Peyer's patch (tissue), 4 donors: ENCODE results near the gene VAV3.

Experiments
- POLR2A ChIP-seq, 2 donors: fragments of 450-650 bp; IDR thresholded peaks; one replicate each; pipeline ENCODE4 v1.5.1; 2017; ENCODE audit warnings: antibody characterized with exemption in 2 of 2, mild to moderate bottlenecking in 2 of 2, moderate library complexity in 2 of 2
- TF ChIP-seq, protein P1 (sequence below), 6 experiments: fragments of 450-650 bp in 4 of 6; fragments of 200-600 bp in 2 of 6; sonication (generic) in 1 of 6; IDR thresholded peaks; one replicate each; pipeline ENCODE4 v1.5.1; 2017 to 2019; ENCODE audit warnings: antibody characterized with exemption in 6 of 6, mild to moderate bottlenecking in 3 of 6, moderate library complexity in 1 of 6

DNA sequence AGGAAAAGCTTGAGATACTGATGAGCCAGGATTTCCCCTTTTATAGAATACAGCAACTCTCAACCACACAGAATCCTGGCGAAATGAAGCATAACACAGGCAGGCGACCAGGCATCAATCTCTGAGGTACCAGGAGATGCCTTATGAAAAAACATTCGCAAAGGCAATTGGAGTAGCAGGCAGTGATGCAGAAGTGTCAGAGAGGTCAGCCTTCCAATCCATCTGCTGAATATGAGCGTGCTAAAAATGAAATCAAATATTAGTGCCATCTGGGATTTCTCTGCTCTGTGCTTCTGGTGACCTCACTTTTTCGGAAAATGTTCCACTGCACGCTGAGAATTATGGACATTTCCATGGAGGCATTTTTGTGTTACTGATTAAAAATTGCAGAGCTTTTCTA is 258.8 kb downstream of the VAV3 start:
- TF ChIP-seq, protein P1, sequence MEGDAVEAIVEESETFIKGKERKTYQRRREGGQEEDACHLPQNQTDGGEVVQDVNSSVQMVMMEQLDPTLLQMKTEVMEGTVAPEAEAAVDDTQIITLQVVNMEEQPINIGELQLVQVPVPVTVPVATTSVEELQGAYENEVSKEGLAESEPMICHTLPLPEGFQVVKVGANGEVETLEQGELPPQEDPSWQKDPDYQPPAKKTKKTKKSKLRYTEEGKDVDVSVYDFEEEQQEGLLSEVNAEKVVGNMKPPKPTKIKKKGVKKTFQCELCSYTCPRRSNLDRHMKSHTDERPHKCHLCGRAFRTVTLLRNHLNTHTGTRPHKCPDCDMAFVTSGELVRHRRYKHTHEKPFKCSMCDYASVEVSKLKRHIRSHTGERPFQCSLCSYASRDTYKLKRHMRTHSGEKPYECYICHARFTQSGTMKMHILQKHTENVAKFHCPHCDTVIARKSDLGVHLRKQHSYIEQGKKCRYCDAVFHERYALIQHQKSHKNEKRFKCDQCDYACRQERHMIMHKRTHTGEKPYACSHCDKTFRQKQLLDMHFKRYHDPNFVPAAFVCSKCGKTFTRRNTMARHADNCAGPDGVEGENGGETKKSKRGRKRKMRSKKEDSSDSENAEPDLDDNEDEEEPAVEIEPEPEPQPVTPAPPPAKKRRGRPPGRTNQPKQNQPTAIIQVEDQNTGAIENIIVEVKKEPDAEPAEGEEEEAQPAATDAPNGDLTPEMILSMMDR (IDR thresholded peaks at IDR 0.05): no peak
- no peak for TF ChIP-seq POLR2A (IDR thresholded peaks at IDR 0.05)
